PC-9 (cell line): ENCODE measurements around the gene MAST4.

Experiments
- CTCF ChIP-seq: fragments of 200-600 bp; sonication (generic); conservative IDR thresholded peaks from 2 replicates; pipeline ENCODE4 v1.6.1; 2017; ENCODE audit warnings: mixed run types, antibody characterized with exemption, mild to moderate bottlenecking, moderate library complexity
- EZH2 ChIP-seq: fragments of 200-600 bp; sonication (generic); IDR thresholded peaks from 2 replicates; pipeline ENCODE4 v1.8.0; 2017; ENCODE audit warnings: antibody characterized with exemption, low read depth

GRCh38 chr5:66939094-66939493 lies 342.9 kb downstream of the MAST4 start:
- TF ChIP-seq EZH2 = no peak
- no peak for TF ChIP-seq CTCF
